HepG2 (cell line): ENCODE measurements around the gene ELP2.

Experiments used
- FOSL2 ChIP-seq: sonication (generic); formaldehyde crosslinking; IDR thresholded peaks from 2 replicates; pipeline ENCODE4 v1.4.0; 2020; ENCODE audit warnings: missing genetic modification reagents
- JUND ChIP-seq: sonication (generic); formaldehyde crosslinking; IDR thresholded peaks from 2 replicates; pipeline ENCODE4 v1.8.0; 2022; ENCODE audit warnings: mild to moderate bottlenecking, missing genetic modification reagents
- TCF7L2 ChIP-seq: IDR thresholded peaks from 2 replicates; pipeline ENCODE4 v1.6.1; 2011; ENCODE audit warnings: mild to moderate bottlenecking, low read depth, low read length, moderate library complexity
- YY1 ChIP-seq: IDR thresholded peaks from 2 replicates; pipeline ENCODE4 v1.6.1; 2011; ENCODE audit warnings: low read length, low read depth, moderate library complexity, mild to moderate bottlenecking; ENCODE audit not compliant: insufficient read depth, insufficient replicate concordance
- ZNF549 ChIP-seq: sonication (generic); formaldehyde crosslinking; IDR thresholded peaks from 2 replicates; pipeline ENCODE4 v1.5.0; 2020; ENCODE audit warnings: missing genetic modification reagents
- TF ChIP-seq, protein P1 (sequence below): sonication (generic); formaldehyde crosslinking; conservative IDR thresholded peaks from 2 replicates; pipeline ENCODE4 v1.8.0; 2022; ENCODE audit warnings: low read depth, missing genetic modification reagents
- TF ChIP-seq, protein P2 (sequence below): sonication (generic); formaldehyde crosslinking; IDR thresholded peaks from 2 replicates; pipeline ENCODE4 v1.4.0; 2020; ENCODE audit warnings: missing genetic modification reagents, borderline replicate concordance

DNA sequence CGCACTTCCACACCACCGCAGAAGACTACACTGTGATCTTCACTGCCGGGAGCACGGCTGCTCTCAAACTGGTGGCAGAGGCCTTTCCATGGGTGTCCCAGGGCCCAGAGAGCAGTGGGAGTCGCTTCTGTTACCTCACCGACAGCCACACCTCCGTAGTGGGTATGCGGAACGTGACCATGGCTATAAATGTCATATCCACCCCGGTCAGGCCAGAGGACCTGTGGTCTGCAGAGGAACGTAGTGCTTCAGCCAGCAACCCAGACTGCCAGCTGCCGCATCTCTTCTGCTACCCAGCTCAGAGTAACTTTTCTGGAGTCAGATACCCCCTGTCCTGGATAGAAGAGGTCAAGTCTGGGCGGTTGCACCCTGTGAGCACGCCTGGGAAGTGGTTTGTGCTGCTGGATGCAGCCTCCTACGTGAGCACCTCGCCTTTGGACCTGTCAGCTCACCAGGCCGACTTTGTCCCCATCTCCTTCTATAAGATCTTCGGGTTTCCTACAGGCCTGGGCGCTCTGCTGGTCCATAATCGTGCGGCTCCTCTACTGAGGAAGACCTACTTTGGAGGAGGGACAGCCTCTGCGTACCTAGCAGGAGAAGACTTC, 70.1 kb downstream of the ELP2 start:
- TF ChIP-seq JUND (no peak), YY1 (no peak), ZNF549 (no peak), FOSL2 (CRISPR knock-in tag) (no peak), TCF7L2 (no peak)
- TF ChIP-seq, protein P1, sequence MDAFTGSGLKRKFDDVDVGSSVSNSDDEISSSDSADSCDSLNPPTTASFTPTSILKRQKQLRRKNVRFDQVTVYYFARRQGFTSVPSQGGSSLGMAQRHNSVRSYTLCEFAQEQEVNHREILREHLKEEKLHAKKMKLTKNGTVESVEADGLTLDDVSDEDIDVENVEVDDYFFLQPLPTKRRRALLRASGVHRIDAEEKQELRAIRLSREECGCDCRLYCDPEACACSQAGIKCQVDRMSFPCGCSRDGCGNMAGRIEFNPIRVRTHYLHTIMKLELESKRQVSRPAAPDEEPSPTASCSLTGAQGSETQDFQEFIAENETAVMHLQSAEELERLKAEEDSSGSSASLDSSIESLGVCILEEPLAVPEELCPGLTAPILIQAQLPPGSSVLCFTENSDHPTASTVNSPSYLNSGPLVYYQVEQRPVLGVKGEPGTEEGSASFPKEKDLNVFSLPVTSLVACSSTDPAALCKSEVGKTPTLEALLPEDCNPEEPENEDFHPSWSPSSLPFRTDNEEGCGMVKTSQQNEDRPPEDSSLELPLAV (CRISPR knock-in tag) = no peak
- TF ChIP-seq, protein P2, sequence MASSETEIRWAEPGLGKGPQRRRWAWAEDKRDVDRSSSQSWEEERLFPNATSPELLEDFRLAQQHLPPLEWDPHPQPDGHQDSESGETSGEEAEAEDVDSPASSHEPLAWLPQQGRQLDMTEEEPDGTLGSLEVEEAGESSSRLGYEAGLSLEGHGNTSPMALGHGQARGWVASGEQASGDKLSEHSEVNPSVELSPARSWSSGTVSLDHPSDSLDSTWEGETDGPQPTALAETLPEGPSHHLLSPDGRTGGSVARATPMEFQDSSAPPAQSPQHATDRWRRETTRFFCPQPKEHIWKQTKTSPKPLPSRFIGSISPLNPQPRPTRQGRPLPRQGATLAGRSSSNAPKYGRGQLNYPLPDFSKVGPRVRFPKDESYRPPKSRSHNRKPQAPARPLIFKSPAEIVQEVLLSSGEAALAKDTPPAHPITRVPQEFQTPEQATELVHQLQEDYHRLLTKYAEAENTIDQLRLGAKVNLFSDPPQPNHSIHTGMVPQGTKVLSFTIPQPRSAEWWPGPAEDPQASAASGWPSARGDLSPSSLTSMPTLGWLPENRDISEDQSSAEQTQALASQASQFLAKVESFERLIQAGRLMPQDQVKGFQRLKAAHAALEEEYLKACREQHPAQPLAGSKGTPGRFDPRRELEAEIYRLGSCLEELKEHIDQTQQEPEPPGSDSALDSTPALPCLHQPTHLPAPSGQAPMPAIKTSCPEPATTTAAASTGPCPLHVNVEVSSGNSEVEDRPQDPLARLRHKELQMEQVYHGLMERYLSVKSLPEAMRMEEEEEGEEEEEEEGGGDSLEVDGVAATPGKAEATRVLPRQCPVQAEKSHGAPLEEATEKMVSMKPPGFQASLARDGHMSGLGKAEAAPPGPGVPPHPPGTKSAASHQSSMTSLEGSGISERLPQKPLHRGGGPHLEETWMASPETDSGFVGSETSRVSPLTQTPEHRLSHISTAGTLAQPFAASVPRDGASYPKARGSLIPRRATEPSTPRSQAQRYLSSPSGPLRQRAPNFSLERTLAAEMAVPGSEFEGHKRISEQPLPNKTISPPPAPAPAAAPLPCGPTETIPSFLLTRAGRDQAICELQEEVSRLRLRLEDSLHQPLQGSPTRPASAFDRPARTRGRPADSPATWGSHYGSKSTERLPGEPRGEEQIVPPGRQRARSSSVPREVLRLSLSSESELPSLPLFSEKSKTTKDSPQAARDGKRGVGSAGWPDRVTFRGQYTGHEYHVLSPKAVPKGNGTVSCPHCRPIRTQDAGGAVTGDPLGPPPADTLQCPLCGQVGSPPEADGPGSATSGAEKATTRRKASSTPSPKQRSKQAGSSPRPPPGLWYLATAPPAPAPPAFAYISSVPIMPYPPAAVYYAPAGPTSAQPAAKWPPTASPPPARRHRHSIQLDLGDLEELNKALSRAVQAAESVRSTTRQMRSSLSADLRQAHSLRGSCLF (CRISPR knock-in tag) = no peak
